ENCODE results near the gene PPP1CA.

PPP1CA gene

GRCh38 chr11:67407688-67408163, 6.1 kb upstream of the PPP1CA start:
- Histone ChIP-seq H3K4me3 (ENCODE audit: low read depth in 1 of 2, low read length in 1 of 2) (no peak overlapping the region), H3K9me3 (no peaks in the 10 kb centered on the region), H3K4me1 (ENCODE audit: control insufficient read depth in 1 of 2, insufficient read depth in 1 of 2, low read depth in 1 of 2, low read length in 1 of 2) (peaks cover 74 to 76% of the 10 kb centered on the region in 2 experiments), H3K36me3 (peaks cover 64% of the 10 kb centered on the region), H3K27ac (peak overlapping the region; percentile 98), H3K27me3 (peaks cover 4% of the 10 kb centered on the region)
- TF ChIP-seq, protein P1, sequence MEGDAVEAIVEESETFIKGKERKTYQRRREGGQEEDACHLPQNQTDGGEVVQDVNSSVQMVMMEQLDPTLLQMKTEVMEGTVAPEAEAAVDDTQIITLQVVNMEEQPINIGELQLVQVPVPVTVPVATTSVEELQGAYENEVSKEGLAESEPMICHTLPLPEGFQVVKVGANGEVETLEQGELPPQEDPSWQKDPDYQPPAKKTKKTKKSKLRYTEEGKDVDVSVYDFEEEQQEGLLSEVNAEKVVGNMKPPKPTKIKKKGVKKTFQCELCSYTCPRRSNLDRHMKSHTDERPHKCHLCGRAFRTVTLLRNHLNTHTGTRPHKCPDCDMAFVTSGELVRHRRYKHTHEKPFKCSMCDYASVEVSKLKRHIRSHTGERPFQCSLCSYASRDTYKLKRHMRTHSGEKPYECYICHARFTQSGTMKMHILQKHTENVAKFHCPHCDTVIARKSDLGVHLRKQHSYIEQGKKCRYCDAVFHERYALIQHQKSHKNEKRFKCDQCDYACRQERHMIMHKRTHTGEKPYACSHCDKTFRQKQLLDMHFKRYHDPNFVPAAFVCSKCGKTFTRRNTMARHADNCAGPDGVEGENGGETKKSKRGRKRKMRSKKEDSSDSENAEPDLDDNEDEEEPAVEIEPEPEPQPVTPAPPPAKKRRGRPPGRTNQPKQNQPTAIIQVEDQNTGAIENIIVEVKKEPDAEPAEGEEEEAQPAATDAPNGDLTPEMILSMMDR (IDR thresholded peaks at IDR 0.05), result no peak

DNA sequence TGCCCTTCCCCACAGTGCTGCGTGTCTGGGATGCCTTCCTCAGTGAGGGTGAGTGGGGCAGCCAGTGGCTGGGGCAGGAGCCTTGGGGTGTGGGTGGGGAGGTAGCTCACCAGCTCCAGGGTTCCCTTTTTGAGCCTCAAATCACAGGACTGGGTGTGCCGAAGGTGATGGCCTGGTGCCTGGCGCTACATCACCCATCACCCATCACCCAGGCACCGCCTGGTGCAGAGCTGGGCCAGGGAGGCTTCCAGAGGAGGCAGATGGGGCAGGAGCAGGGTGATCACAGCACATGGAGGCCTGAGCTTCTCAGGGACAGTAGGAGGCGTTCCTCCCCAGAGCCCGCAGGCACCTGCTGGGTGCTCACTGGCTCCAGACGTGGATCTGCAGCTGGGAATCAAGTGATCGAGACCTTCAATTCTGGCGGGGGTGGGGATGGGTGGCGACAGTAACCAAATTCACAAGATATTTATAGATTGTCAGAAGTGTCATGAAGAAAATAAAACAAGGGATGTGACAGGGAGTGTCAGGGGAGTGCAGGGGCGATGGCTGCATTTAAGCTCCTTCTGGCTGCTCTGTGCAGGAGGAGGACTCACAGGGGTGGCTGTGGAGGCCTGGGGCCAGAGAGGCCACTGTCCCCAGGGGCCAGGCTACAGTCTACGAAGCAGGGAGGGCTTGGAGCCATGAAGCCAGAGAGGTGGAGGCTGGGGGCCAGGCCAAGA, 5.5 kb upstream of the PPP1CA start:
- TF ChIP-seq, protein P1 (IDR thresholded peaks at IDR 0.05), result no peak
- Histone ChIP-seq H3K36me3 (peaks cover 64% of the 10 kb centered on the region), H3K9me3 (no peaks in the 10 kb centered on the region), H3K27me3 (no peaks in the 10 kb centered on the region), H3K27ac (peak overlapping the region; percentile 98), H3K4me3 (ENCODE audit: low read depth in 1 of 2, low read length in 1 of 2) (peak overlapping the region in 1 of 2 experiments; percentile 1), H3K4me1 (ENCODE audit: control insufficient read depth in 1 of 2, insufficient read depth in 1 of 2, low read depth in 1 of 2, low read length in 1 of 2) (peaks cover 80 to 82% of the 10 kb centered on the region in 2 experiments)

DNA sequence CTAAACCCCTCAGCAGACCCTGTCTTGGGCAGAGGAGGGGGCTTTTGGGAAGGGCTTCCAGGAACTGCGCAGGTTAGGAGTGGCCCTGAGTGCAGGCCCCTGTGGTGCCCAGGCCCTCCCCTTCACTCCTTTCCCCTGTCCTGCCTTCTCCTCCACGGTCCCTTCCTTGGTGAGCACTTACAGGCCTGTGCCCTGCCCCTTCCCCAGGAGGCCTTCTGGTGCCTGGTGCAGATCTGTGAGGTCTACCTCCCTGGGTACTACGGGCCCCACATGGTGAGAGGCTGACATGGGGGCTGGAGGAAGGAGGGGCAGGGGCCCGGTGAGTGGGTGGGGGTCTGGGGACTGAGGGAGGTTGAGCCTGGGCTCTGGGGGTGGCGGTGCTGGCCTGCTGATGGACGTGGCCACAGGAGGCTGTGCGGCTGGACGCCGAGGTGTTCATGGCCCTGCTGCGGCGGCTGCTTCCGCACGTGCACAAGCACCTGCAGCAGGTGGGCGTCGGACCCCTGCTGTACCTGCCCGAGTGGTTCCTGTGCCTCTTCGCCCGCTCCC, 4.8 kb upstream of the PPP1CA start:
- TF ChIP-seq, protein P1 (IDR thresholded peaks at IDR 0.05), result no peak
- Histone ChIP-seq H3K27ac (peak overlapping the region; percentile 98), H3K36me3 (peaks cover 64% of the 10 kb centered on the region), H3K4me3 (ENCODE audit: low read depth in 1 of 2, low read length in 1 of 2) (peak overlapping the region in 1 of 2 experiments; percentile 1), H3K4me1 (ENCODE audit: control insufficient read depth in 1 of 2, insufficient read depth in 1 of 2, low read depth in 1 of 2, low read length in 1 of 2) (peaks cover 84% of the 10 kb centered on the region in 2 experiments), H3K9me3 (no peaks in the 10 kb centered on the region), H3K27me3 (no peaks in the 10 kb centered on the region)

DNA sequence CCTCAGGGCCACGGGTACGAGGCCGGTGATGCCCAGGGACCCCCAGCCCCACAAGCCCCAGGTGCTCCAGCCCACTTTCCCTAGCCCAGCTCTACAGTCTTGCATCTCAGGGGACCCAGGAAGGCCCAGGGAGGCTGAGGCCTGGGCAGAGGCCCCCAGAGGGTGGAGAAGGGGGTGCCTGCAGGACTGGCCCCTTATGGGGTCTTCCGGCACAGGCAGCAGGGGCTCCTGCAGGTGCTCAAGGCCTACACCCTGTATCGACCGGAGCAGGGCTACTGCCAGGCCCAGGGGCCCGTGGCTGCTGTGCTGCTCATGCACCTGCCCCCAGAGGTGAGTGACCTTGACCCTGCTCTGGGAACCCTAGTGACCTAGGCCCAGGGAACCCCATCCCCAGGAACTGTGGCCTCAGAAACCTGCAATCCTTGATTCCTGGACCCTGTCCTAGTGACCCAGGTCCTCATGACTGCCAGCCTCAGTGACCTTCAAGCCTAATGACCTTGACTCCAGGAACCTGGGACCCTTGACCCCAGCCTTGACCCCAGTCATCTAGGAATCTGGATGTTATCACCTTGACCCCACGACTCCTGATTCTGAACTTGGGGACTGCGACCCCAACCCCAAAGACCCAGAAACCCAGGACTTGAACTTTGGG, 4.2 kb upstream of the PPP1CA start:
- TF ChIP-seq, protein P1 (IDR thresholded peaks at IDR 0.05), result no peak
- Histone ChIP-seq H3K9me3 (no peaks in the 10 kb centered on the region), H3K27me3 (no peaks in the 10 kb centered on the region), H3K27ac (peak overlapping the region; percentile 98), H3K4me1 (ENCODE audit: control insufficient read depth in 1 of 2, insufficient read depth in 1 of 2, low read depth in 1 of 2, low read length in 1 of 2) (peaks cover 85 to 87% of the 10 kb centered on the region in 2 experiments), H3K4me3 (ENCODE audit: low read depth in 1 of 2, low read length in 1 of 2) (peak overlapping the region; percentile 77 to 89), H3K36me3 (peaks cover 60% of the 10 kb centered on the region)

DNA sequence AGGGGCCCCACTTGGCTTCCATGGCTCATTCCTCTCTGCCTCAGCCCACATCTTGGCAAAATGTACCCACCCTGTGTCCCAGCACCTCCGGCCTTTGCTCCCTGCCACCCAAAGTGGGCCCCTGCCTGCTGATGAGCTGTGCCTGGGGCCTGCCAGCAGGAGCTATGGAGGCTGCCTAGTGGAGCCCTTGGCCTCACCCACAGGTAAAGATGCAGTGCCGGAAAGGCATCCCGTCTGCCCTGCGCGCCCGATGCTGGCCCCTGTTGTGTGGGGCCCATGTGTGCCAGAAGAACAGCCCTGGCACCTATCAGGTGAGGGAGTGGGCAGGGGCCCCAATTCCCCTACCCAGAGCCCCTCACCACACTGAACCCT, 3.5 kb upstream of the PPP1CA start:
- TF ChIP-seq, protein P1 (IDR thresholded peaks at IDR 0.05), result no peak
- Histone ChIP-seq H3K36me3 (peaks cover 58% of the 10 kb centered on the region), H3K27ac (peak overlapping the region; percentile 98), H3K9me3 (no peaks in the 10 kb centered on the region), H3K27me3 (no peaks in the 10 kb centered on the region), H3K4me1 (ENCODE audit: control insufficient read depth in 1 of 2, insufficient read depth in 1 of 2, low read depth in 1 of 2, low read length in 1 of 2) (peaks cover 86 to 87% of the 10 kb centered on the region in 2 experiments), H3K4me3 (ENCODE audit: low read depth in 1 of 2, low read length in 1 of 2) (peak overlapping the region; percentile 77 to 89)
